GM19455 (cell line): Measurements from ENCODE around the gene BACH2.
"Not testable (repeated sequence)": the region's sequence is repeated elsewhere in the genome, so short reads cannot be mapped to it uniquely, and the experiment has no call there.

Experiments
- ATAC-seq: cut with Tn5 transposase; IDR thresholded peaks from one replicate; pipeline ENCODE4 v1.9.1; 2021; ENCODE audit not compliant: unreplicated experiment

Gene BACH2

DNA sequence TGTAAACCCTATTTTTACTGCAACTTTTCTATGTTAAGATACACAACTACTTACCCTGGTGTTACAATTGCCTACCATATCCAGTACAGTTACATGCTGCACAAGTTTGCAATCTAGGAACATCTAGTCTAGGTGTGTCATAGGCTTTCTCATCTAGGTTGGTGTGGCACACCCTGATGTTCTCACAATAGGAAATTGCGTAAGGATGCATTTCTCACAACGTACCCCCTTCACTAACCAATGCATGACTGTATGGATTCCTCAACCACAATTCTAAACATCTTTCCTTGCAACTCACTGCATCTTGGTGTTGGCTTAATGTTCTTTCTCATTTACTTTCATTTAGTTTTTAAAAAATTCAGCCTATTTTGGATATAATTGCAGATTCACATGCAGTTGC is 370.8 kb downstream of the BACH2 start:
- ATAC-seq, result no peak

DNA sequence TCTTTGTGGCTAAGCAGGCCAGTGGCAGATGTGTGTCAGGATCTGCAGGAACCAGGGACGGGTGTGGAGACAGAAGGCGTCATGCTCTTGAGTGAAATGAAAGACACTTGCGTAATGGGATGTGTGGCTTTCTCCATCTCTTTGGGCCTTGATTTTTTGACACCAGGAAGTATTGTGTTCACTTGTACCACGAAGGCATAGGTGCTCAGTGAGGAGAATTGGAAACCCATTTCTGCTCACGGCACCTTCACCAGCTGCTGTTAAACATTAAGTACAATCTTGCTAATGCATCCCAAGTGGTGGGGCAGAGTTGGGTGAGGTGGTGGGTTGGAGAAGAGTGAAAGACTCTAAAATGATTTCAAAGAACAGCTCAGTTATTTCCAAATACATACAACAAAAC is 372.4 kb downstream of the BACH2 start:
- ATAC-seq, result no peak

DNA sequence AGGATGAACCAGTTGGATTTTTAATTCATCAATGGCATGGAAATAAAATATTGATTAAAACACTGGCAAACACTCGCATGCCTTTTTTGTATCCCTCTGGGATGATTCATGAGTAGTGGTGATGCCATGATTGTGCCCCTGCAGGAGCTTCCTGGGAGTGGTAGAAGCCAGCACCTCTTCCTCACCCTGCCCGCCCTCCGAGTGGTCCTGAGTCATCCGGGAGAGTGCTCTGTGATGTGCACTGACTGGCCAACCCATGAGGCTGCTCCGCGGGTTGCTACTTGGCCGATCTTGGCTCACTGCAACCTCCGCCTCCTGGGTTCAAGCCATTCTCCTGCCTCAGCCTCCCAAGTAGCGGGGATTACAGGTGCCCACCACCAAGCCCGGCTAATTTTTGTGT is 375.0 kb downstream of the BACH2 start:
- no peak for ATAC-seq

DNA sequence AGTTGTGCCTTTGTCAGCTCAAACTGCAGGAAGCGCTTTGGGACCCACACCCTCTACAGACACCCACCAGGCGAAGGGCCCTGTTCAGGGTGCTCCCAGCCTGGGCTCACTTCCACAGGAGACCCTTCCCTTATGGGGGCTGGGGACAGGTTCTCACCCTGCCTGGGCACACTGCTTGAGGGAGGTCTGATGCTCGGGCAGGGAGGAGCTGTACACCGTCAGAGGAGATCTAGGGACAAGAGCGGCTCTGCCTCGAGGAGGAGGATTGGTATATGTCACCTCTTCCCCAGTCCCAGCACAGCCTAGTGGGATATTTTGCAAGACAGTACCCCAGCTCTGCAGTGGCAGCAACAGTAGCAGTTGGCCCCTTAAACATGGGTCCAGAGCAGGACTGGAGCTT is 375.4 kb downstream of the BACH2 start:
- ATAC-seq, result no peak

DNA sequence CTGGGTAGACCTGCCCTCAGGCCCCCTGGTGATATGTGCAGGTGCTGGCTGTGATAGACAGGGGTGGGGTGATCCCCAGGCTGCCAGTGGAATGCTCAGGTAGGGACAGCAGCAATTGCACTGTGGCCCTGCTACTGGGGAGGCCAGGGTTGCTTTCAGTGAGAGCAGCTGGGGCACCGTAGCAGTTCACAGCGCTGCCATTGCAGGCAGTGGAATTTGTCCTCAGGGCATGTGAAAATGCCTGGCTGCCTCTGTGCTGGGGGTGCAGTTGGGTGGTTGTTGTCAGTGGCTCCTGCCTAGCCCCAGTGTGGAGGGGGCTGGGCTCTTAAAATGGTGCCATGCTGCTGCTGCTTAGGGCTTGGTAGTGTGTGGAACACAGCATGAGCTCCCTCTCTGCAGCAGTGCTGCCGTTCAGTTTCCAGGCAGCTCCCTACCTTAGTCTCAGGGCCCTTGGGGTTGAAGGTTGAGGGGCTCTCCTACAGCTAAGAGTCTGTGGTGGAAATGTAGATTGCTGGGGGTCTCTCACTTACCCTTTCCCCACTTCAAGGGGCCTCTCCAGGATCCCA is 378.8 kb downstream of the BACH2 start:
- no peak for ATAC-seq

DNA sequence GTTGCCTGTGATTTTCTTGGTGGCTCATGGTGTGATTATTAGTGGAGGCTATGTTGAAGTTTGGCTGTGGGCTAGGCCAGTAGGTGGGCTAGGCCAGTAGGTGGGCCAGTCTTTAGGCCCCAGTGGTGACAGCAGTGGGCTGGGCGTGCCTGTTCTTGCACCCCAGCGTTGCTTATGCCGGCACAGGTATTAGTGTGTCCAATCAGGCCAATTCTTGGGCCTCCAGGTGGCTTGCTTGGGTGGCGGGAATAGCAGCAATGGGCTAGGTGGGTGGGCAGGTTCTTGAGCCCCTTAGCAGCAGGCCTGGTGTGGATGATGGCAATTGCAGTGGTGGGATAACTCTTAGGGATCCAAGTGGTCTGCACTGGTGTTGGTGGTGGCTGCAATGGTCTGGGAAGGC is 379.4 kb downstream of the BACH2 start:
- no peak for ATAC-seq

DNA sequence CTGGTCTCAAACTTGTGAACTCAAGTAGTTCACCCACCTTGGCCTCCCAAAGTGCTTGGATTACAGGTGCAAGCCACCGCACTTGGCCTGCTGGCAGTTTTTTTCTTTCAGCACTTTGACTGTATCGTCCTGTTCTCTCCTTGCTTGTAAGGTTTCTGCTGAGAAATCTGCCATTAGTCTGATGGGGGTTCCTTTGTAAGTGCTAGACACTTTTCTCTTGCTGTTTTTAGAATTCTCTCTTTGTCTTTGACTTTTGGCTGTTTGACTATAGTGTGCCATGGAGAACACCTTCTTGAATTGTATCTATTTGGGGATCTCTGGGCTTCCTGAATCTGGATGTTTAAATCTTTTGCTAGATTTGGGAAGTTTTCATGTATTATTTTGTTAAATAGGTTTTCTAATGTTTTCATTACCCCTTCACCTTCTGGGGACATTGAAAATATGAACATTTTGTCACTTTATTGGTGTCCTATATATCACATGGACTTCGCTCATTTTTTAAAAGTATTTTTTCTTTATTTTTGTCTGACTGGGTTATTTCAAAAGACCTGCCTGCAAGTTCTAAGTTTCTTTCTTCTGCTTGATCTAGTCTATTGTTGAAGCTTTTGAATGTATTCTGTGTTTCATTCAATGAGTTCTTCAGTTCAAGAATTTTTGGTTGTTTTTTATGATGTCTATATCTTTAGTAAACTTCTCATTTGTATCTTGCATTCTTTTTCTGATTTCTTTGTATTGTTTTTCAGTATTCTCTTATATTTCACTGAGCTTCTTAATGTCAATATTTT is 380.3 kb downstream of the BACH2 start:
- no peak for ATAC-seq

DNA sequence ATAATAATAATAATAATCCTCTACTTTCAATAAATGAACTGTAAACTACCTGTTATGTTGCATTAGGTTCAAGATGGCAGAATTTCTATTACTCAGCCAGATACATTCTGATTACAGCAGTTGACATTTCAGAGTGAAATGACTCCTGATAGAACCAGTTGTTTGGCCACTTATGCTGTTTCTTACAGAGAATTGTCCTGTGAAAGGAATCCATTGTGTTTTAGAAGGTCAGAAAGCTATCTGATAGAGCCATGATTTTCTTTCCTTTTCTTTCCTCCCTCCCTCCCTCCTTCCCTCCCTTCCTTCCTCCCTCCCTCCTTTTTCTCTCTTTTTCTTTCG is 385.8 kb downstream of the BACH2 start:
- ATAC-seq, result no peak

DNA sequence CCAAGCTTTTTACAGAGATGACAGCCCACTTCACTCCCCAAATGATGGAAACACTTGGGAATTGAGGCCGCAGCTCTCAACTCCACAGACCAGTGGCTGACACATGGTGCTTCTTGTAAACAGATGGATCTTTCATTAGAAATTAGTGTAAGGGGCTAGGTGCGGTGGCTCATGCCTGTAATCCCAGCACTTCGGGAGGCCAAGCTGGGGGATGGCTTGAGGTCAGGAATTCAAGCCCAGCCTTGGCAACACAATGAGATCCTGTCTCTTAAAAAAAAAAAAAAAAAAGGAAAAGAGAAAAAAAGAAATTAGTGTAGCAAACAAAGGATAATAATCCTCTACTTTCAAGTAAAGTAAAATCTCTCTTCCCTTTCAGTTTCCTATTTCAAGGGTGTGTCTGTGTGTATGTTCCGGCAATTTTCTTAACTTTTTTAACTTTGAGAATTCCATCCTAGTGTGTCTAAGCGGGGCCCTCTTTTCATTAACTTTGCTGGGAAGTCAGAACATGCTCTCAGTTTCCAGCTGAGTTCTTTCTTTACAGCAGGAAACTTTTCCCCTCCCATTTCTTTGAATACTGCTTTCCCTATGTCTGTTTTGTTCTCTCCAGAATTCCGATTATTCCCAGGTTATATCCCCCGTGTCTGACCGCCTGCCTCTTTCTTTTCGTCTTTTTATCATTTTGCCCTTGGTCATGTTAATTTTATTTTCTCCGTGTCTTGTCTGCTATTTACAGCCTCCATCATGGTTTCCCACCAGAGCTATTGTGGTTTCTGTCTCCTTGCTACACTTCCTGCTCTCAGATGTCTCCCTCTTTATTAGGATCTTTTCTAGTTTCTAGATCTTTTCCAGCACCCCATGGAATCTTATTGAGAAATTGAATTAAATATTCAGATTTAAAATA is 386.4 kb downstream of the BACH2 start:
- ATAC-seq, result not testable (repeated sequence)

DNA sequence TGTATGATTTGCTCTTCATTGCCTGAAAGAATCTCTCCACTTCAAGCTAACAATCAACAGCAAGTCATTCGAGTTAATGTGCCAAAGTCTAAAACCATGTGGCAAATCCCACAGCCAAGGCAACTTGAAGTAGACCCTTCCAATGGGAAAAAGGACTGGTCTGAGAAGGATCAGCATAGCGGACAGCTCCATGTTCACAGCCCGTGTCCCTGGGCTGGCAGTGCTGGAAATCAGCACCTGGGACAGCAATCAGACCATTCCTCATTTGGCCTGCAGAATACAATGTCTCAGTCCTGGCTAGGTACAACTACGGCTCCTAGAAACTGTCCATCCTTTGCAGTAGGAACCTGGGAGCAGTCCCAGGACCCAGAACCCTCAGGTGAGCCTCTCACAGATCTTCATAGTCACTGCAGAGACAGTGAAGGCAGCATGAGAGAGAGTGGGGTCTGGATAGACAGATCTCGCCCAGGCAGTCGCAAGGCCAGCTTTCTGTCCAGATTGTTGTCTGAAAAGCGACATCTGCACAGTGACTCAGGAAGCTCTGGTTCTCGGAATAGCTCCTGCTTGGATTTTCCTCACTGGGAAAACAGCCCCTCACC is 401.3 kb downstream of the BACH2 start:
- no peak for ATAC-seq

DNA sequence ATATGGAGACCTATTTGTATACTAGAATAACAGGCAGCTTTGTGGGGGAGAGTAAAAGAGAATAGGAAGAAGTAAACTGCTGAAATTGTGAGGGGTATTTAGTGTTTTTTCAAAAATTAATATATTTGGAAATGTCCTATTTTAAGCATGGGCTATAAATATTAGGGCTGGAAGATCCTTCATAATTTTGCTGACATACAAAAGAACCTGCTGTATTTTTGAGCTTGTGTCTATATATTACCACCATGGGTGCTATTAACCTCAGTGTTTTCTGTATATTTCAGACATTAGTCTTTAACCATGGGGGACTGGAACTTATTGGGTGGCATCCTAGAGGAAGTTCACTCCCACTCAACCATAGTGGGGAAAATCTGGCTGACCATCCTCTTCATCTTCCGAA is 402.5 kb downstream of the BACH2 start, which contains the start of gene GJA10:
TSS of gene GJA10 (plus strand) at position 301 of the 400 bp plus-strand sequence. CDS start at position 301, 0 bp downstream.
- ATAC-seq, result no peak

DNA sequence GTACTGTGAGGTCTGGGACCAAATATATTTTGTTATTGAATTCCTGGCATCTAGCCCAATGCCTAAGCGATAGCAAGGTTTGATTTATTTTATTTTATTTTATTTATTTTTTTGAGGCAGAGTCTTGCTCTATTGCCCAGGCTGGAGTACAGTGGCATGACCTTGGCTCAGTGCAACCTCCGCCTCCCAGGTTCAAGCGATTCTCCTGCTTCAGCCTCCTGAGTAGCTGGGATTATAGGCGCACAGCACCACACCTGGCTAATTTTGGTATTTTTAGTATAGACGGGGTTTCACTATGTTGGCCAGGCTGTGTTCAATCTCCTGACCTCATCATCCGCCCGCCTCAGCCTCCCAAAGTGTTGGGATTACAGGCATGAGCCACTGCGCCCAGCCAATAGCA is 404.1 kb downstream of the BACH2 start:
- ATAC-seq, result not testable (repeated sequence)

DNA sequence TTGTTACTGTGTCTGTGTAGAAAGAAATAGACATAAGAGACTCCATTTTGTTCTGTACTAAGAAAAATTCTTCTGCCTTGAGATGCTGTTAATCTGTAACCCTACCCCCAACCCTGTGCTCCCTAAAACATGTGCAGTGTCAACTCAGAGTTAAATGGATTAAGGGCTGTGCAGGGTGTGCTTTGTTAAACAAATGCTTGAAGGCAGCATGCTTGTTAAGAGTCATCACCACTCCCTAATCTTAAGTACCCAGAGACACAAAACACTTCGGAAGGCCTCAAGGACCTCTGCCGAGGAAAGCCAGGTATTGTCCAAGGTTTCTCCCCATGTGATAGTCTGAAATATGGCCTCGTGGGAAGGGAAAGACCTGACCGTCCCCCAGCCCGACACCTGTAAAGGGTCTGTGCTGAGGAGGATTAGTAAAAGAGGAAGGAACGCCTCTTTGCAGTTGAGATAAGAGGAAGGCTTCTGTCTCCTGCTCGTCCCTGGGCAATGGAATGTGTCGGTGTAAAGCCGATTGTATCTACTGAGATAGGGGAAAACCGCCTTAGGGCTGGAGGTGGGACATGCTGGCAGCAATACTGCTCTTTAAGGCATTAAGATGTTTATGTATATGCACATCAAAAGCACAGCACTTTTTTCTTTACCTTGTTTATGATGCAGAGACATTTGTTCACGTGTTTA is 405.7 kb downstream of the BACH2 start:
- not testable (repeated sequence) for ATAC-seq

DNA sequence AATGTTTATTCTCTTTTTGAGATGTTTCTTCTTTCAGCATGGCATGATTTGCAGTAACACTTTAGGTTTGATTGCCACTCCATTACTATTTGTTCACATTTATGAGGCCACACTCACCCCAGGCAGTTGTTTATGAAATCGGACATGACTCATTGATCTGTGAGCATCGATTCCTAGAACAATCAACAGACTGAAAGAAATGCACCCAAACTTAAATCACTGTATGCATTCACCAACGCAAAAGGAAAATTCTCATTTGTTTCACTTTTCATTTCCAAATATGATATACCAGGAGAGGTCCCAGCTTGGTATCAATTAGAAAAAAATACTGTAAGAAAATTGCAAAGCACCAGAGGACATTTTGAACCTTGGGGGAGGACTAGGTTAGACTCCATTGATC is 407.8 kb downstream of the BACH2 start:
- no peak for ATAC-seq

DNA sequence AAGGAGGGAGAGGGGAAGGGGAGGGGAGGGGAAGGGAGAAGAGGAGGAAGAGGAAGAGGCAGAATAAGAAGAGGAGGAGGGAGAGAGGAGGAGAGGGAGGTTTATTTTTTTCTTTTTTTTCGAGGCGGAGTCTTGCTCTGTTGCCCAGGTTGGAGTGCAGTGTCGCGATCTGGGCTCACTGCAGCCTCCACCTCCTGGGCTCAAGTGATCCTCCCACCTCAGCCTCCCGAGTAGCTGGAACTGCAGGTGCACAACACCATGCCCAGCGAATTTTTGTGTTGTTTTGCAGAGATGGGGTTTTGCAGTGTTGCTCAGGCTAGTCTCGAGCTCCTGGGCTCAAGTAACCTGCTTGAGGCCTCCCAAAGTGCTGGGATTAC is 408.5 kb downstream of the BACH2 start:
- ATAC-seq, result no peak

DNA sequence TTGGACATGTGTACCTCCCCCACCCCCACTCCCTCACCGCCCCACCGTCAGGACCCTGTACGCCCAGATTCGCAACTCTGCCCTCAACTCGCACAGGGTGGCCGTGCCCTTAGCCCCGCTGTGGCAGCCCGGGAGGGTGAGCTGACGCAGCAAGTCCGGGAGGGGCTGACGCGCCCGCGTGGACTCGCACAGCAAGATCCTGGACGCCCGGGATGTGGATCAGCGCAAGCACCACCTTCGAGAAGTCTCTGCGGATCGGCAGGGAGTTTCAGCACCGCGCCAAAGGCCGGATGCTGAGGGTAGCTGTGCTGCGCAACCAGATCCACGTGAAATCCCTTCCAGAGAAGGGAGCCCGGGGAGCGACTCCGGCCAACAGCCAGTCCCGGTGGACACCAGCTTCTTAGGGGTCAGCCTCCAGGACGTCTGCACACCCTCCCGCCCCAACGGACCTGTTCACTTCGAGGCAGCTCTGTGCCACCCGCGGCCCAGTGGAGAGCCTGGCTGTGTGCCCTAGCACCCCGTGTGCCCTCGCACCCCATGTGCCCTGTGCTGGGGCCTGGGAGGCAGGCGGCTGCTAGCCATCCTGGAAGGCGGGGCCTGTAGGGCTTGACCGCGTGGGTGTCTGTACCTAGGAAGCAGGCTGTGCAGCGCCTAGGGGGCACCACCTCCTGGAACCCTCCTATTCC is 409.0 kb downstream of the BACH2 start:
- no peak for ATAC-seq

DNA sequence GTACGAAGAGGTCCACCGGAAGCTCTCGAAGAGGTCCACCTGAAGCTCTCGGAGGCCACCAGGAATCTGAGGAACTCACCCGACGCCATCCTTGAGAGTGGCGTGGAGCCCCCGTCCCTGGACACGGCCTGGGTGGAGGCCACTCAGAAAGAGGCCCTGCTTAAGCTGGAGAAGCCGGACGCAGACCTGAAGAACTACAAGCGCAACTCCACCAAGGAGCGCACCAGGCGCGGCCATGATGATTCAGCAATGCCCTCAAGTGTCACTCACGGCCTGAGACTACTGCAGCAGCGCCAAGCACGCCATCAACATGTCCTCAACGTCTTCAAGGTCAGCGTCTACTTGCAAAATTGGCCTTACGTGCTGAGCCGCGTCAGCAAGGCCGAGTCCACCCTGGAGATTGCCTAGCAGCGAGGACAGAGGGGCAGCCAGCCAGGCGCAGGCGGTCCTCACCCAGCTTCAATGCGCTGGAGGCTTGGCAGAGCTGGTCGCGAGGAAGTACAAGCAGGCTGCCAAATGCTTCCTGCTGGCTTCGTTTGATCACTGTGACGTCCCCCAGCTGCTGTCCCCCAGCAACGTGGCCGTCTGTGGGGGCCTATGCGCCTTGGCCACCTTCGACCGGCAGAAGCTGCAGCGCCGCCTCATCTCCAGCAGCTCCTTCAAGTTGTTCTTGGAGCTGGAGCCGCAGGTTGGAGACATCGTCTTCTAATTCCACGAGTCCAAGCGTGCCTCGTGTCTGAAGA is 410.1 kb downstream of the BACH2 start:
- ATAC-seq, result no peak
